Stimulated activated CD4-positive, alpha-beta T cell treated with anti-CD3 and anti-CD28 coated beads, Interleukin-12 subunit alpha, Interleukin-12 subunit beta, amount 100 ng/mL, for 24 hours (primary cell): Measurements from ENCODE around the gene ZNF678.
"Not testable (repeated sequence)": the region's sequence is repeated elsewhere in the genome, so short reads cannot be mapped to it uniquely, and the experiment has no call there.

Experiments used
- DNase-seq, 2 experiments: peaks; one replicate each; pipeline ENCODE4 v3.0.0-alpha.2; 2020; ENCODE audit warnings: low read depth in 2 of 2

The ZNF678 gene

DNA sequence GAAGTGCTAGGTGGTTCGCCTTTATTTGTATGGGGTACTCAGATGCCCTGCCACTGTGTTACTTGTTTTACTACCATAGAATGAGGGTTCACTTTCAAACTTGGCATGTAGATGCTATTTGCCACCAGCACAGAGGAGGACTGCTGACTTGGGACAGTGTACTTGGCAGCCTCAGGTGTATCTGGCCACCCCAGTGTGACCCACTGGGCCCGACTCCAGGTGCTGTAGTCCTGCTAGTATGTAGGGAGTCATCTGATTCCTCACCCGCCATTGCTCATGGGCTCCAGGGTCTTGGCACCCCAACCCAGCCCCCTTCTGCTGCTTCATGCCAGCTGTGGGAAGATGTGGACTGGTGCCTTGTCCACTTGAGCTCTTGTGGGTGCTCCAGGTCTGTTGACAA lies 40.0 kb downstream of the ZNF678 start:
- DNase-seq: no peak

DNA sequence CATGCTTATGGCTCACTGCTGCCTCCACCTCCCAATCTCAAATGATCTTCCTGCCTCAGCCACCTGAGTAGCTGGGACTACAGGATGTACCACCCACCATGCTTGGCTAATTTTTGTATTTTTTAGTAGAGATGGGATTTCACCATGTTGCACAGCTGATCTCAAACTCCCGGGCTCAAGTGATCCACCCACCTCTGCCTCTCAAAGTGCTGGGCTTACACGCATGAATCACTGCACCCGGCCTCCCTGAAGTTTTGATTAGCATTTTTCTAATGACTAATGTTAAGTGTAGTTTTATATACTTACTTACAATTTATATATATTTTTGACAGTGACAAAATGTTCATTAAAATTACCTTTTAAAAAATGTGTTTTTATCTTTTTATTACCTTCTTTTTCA lies 41.1 kb downstream of the ZNF678 start:
- DNase-seq: no peak

DNA sequence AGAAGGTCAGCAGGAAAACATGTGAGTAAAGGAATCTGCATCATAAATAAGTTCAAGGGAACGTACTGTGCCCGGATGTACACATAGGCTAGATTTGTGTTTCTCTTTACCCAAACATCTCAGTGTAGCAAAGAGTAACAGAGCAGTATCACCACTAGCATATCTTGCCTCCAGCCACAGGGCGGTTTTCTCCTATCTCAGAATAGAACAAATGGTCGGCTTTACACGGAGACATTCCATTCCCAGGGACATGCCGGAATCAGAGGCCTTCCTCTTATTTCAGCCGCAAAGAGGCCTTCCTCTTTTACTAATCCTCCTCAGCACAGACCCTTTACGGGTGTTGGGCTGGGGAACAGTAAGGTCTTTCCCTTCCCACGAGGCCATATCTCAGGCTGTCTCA lies 42.9 kb downstream of the ZNF678 start:
- not testable (repeated sequence) for DNase-seq

DNA sequence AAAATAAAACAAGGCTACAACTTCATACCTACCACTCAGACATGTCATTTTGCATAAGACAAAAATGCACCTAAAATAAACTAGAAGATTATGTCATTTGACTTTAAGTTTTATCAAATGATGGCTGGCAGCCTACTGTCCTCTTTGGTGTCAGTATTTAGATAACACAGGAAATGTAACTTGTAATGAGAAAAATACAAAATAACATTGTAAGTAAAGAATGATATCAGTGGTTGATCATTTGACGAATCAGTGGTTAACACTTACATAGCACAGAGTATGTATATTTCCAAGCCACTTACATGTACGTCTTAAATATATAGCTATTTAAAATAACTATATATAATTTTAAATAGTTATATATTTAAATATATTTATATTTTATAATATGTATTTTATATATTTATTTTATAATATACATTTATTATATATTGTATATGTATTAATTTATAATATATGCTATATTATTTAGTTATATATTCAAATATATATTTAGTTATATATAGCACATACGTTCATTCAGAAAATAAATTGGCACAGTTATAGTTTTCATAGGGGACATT lies 44.1 kb downstream of the ZNF678 start:
- no peak for DNase-seq

DNA sequence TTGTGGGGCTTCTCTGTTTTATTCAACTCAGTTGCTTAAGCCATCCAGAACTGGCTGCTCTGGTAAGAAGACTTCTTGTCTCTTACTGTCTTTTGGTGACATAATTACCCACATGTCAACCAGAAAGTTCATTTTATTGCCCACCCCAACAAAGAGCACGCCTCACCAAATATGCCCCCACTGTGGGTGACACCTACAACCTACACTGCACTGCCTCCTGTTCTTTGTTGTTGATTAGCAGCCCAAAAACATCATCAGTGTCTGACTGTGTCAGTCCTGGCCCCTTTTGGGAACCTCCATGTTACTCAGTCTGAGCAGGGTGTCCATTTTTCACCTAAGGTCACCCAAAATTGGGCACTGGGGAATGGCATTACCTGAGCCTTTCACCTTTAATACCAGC lies 49.3 kb downstream of the ZNF678 start:
- DNase-seq: no peak

DNA sequence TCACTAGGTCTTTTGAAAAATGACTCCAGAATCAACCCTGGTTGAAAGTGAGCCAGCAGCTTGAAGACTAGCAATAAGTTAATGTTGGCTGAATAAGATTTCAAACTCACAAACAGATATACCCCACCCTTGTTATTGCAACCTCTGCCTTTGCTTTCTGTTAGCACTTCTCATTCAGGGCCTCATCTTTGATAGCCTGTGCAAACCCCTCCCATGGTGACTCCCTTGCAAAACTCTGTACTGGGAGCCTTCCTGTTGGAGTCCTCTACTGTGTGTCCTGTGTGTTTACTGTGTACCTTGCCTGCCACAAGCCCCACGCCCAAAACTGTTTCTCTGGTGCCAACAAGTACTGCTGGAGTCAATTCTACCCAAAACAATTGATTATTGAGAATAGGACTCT lies 50.2 kb downstream of the ZNF678 start:
- DNase-seq: no peak

DNA sequence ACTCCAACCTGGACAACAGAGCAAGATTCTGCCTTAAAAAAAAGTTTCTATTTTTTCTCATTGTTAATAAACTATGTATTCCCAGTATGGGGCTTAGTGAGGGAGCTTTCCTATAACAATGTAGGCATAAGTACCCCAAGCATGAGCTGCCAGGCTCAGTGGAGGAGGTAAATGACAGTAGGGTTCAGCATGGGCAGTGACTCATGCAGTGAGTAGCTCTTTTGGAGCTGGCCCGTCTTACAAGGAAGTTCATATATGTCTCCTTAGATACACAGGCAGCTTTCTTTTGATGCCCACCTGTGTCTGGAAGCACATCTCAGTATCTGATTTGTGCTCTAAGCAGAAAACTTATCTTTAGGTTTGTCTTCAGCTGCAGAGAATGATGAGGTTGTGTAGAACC lies 57.9 kb downstream of the ZNF678 start:
- DNase-seq: no peak

DNA sequence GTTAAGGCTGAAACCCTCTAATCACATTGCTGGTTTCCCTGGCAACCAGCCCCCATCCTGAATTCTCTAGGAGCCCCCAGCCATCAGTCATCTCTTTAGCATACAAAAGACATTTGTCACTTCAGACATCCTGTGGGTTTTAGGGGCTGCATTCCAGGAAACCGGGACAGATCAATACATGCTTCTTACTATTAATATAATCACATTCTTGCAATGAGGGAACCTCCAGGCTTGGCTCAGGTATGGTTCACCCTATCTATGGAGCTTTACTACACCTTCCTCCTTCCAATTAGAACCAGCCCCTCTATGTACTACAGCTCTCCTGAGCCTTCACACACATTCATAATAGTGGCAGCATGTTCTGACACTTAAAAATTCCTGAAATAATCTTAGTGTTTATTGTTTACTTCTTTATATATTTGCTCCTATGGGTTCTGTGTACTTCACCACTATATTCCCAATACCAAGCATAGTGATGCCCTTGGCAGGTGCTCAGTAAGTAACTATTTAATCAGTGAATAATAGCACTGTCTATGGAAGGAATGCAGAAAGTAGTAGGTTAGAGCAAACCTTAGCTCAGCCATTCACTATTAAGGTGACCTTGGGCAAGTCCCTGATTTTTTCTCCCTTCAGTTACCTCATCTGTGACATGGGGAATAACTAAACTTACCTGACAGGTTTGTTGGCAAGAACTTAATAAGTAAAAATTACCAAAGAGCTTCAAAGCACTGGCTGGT lies 59.6 kb downstream of the ZNF678 start:
- no peak for DNase-seq

DNA sequence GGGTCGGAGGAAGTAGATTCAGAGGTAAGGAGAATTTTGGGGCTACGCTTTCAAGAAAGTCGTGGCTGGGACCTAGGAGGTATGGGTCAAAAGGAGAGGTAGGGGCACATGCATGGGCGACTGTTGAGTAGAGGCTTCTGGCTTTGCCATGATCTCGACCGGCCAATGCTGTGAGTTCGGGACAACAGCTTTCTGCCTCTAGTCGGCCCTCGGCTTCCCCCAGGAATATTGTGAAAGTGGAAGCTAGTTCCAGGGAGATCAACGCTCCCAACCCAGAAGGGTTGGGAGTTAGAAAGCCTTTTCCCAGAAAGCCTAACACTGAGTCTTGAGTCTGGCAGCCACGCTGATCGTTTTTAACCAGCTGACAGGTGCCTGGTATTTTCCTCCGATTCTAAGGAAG lies 69.0 kb downstream of the ZNF678 start:
- DNase-seq: no peak

DNA sequence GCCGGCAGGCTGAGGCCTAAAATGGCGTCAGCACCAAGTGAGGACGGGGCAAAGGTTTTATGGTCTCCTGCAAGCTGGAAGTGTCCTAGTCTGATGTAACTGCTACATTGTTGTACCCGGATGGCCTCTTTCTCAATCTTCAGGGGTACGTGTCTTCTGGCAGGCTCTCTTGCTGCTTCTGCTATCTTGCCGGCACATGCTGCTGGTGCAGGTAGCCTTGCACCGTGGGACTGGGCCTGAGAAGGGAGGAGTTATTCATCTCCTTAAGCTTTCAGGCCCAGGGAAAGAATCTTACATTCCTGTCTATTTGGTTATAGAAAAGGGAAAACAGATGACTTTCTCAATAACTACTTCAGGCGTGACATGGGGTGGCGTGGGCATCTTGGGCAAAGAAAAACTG lies 72.2 kb downstream of the ZNF678 start:
- no peak for DNase-seq

DNA sequence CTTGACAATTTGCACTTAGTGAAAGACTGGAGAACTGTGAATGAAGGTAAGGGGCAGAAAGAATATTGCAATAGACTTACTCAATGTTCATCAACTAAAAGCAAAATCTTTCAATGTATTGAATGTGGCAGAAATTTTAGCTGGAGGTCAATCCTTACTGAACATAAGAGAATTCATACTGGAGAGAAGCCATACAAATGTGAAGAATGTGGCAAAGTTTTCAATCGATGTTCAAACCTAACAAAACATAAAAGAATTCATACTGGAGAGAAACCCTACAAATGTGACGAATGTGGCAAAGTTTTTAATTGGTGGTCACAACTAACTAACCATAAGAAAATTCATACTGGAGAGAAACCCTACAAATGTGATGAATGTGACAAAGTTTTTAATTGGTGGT lies 91.1 kb downstream of the ZNF678 start:
- DNase-seq: no peak

DNA sequence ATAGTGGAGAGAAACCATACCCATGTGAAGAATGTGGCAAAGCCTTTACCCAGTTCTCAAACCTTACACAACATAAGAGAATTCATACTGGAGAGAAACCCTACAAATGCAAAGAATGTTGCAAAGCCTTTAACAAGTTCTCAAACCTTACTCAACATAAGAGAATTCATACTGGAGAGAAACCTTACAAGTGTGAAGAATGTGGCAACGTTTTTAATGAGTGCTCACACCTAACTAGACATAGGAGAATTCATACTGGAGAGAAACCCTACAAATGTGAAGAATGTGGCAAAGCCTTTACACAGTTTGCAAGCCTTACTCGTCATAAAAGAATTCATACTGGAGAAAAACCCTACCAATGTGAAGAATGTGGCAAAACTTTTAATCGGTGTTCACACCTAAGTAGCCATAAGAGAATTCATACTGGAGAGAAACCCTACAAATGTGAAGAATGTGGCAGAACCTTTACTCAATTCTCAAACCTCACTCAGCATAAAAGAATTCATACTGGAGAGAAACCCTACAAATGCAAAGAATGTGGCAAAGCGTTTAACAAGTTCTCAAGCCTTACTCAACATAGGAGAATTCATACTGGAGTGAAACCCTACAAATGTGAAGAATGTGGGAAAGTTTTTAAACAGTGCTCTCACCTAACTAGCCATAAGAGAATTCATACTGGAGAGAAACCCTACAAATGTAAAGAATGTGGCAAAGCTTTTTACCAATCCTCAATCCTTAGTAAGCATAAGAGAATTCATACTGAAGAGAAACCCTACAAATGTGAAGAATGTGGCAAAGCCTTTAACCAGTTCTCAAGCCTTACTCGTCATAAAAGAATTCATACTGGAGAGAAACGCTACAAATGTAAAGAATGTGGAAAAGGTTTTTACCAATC lies 91.7 kb downstream of the ZNF678 start:
- DNase-seq: no peak

DNA sequence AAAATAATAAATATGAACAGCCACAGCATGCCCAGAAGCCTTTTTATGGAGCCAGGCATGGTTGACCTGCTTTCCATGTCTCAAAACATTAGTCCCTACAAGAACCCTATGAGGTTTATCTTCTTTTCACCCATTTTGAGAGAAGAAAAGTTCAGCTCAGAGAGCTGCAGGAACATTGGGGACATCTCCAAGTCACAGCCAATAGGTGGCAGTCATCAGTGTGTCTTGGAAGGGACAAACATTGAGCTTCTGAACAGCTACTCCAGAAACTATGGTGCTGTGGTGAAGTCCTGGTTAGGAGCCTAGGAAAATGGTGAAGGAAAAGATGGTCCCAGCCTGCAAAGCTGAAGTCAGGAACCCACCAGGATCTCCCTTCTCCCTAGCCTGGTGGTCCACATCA lies 98.1 kb downstream of the ZNF678 start:
- no peak for DNase-seq

DNA sequence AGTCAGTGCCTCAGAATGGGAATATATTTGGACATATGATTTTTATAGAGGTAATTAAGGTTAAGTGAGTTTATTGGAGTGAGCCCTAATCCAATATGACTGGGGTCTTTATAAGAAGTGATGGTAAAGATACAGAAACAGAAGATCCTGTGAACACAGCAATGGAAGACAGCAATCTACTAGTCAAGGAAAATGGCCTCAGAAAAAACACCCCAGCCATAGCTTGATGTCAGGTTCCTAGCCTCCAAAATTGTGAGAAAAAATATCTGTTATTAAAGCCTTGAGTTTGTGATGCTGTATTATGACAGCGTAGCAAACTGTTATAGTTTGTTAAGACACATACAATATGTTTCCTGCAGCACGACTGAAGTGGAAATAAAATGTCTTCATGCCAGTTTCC lies 99.6 kb downstream of the ZNF678 start:
- DNase-seq: no peak

DNA sequence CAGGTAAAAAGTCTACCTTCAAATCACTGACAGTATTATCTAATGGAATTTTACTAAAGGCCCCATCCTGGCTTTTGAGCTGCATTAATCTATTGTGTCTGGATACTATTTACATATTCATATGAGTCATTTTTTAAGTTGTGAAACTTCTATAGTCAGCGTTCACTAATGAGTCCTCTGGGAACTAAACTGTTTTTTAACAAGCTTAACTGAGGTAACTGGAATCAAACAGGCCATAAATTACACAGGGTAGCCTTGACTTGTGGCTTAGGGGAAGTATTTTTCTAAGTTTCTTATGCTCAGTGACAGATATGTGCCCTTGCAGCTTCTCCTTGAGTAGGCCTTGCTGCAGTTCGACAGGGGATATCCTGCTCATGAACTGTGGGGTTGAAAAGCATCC lies 102.9 kb downstream of the ZNF678 start:
- DNase-seq: no peak

DNA sequence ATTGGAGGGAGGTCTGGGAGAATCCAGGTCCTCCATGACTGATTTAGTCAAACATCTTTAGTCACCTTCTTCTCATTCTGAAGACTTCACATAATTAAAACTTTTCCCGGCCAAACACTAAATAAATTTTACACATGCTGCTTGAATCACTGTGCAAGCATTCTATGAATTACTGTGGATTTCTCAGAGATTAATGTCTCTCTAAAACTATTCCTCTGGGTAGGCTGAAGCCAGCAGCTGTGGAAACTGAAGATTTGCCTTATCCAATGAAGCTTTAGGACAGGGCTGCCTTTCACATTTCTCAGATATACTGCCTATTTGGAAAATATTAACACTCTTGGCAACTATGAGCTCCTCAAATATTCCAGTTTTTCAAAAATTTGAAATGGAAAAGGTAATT lies 110.1 kb downstream of the ZNF678 start:
- no peak for DNase-seq

DNA sequence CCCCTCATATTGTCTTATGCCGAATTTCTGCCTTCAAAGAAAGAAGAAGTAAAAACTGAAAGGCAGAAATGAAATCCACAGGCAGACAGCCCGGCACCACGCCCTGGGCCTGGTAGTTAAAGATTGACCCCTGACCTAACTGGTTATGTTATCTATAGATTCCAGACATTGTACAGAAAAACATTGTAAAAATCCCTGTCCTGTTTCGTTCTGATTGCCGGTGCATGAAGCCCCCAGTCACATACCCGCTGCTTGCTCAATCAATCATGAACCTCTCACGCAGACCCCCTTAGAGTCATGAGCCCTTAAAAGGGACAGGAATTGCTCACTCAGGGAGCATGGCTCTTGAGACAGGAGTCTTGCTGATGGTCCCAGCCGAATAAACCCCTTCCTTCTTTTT lies 122.5 kb downstream of the ZNF678 start:
- DNase-seq: no peak

DNA sequence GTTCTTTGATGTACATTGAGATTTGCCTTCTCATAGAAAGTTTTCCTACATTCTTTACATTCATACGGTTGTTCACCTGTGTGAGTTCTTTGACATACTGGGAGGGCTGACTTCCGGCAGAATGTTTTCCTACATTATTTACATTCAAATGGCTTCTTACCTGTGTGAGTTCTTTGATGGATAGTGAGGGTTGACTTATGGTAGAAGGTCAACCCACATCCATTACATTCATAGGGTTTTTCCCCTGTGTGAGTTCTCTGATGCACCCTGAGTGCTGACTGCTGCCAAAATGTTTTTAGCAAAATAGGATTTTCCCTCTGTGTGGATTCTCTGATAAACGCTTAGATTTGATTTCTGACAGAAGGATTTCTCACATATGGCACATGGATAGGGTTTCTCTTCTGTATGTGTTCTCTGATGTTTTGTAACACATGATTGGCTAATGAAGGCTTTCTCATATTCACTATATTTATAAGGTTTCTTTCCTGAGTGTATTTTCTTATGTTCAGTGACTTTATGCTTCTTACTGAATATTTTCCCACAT lies 134.0 kb downstream of the ZNF678 start:
- no peak for DNase-seq

DNA sequence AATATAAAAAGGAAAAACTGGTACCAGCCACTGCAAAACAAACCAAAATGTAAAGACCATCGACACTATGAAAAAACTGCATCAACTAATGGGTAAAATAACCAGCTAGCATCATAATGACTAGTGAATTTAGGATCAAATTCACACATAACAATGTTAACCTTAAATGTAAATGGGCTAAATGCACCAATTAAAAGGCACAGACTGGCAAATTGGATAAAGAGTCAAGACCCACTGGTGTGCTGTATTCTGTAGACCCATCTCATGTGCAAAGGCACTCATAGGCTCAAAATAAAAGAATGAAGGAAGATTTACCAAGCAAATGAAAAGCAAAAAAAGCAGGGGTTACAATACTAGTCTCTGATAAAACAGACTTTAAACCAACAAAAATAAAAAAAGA lies 138.3 kb downstream of the ZNF678 start:
- DNase-seq: not testable (repeated sequence)

DNA sequence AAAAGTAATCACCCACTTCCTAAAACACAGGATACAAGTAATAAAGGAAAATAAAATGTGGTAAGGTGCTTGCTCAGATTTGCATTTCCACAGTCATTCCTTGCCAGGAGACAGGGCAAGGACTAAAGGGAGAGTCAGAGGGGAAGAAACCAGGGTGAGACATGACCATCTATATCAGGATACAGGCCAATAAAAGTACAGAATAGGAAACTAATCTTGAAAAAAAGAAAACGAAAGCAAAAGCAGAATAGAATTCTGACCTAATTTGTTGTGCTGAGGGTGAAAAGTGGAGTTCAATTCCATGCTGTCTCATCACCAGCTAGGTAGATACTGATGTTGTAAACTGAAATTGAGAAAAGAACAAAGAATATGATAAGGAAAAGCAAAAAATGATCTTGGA lies 144.5 kb downstream of the ZNF678 start:
- no peak for DNase-seq

DNA sequence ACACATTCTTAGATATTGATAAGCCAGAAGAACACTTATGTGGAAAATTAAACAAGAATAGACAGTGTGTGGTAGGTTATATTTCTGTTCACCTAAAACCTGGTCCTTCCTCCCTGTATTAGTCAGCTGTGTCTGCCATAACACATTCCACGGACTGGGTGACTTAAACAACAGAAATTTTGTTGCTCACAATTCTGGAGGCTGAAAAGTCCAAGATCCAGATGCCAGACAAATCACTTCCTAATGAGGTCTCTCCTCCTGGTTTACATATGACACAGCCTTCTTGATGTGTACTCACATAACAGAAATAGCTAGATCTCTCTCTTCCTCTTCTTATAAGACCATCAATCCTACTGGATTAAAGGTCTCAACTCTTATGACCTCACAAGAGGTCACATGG lies 146.1 kb downstream of the ZNF678 start:
- no peak for DNase-seq

DNA sequence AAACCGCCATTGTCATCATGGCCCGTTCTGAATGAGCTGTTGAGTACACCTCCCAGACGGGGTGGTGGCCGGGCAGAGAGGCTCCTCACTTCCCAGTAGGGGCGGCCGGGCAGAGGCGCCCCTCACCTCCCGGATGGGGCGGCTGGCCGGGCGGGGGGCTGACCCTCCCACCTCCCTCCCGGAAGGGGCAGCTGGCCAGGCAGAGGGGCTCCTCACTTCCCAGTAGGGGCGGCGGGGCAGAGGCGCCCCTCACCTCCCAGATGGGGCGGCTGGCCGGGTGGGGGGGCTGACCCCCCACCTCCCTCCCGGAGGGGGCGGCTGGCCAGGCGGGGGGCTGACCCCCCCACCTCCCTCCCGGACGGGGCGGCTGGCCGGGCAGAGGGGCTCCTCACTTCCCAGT lies 147.1 kb downstream of the ZNF678 start:
- not testable (repeated sequence) for DNase-seq

DNA sequence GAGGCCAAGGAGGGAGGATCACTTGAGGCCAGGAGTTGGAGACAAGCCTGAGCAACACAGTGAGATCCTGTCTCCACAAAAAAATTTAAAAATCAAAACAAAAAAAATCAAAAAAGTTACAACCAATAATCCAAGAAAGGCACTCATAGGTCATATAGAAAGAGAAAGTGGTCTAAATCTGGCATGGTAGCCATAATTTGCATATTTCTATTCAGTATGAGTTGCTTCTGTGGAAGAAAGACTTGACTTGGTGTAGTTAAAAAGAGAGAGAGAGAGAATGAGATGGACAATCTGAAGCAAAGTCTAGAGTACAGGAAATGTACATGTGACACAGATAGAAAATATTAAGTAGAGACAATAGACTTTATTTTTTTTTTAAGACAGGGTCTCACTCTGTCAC lies 149.3 kb downstream of the ZNF678 start:
- no peak for DNase-seq
